K562 (cell line): ENCODE data around the gene ERBB4. TPM values are rescaled to one million over a fixed set of nuclear protein-coding genes. Genes with fewer than 3 reads are reported as not detected.

Experiments used
- ATAC-seq: fragments of 200-7000 bp; cut with Tn5 transposase; 3 replicates; pipeline ENCODE4 v1.9.1; 2020; ENCODE audit warnings: moderate library complexity
- BruUV-seq: library from RNA; stranded (reverse); fragments of 400-500 nt; replicated peaks from 2 replicates; lab custom pipeline; 2021; lab: Mats Ljungman, UMichigan
- CTCF ChIA-PET: fragments of 300-600 bp; formaldehyde crosslinking; extraction: SDS; loops from one replicate; lab custom pipeline; 2021; ENCODE audit warnings: low intra/inter-chr PET ratio; lab: Yijun Ruan, JAX
- POLR2A ChIA-PET: fragments of 300-600, 350-650 bp; sonication (Branson Sonifier 250); formaldehyde crosslinking; extraction: SDS; loops from one replicate; lab custom pipeline; 2021; ENCODE audit warnings: antibody characterized with exemption, inconsistent platforms; lab: Yijun Ruan, JAX
- DNase-seq, 4 experiments: peaks; one replicate each; pipeline versions ENCODE4 v3.0.0 to v3.0.0-alpha.2; 2011 to 2018; ENCODE audit warnings: low spot score in 3 of 4, mixed read lengths in 3 of 4; ENCODE audit errors: extremely low read depth in 1 of 4
- FAIRE-seq: peaks from 2 replicates; lab custom pipeline; 2011; peaks lifted over from hg19 to GRCh38; lab: Jason Lieb, UNC
- H2AFZ ChIP-seq: 2 replicates; pipeline ENCODE4 v1.6.0; 2011; ENCODE audit warnings: low read depth, low read length, control low read depth, inconsistent platforms
- H3K27ac ChIP-seq: fragments of 200-600 bp; 3 replicates; pipeline ENCODE4 v1.8.0; 2011; ENCODE audit warnings: low read depth, mild to moderate bottlenecking, control low read depth, inconsistent platforms, low read length, moderate library complexity, mixed read lengths; ENCODE audit errors: extremely low read depth
- H3K27me3 ChIP-seq, 2 experiments: fragments of 300-600 bp in 1 of 2; 2 replicates in 1 of 2; 3 replicates in 1 of 2; pipeline versions ENCODE4 v1.6.0 to v1.8.0; 2011; ENCODE audit warnings: inconsistent platforms in 2 of 2, low read length in 2 of 2, mild to moderate bottlenecking in 1 of 2, mixed read lengths in 1 of 2, moderate library complexity in 1 of 2; ENCODE audit not compliant: control insufficient read depth in 2 of 2, insufficient read depth in 2 of 2
- H3K36me3 ChIP-seq: fragments of 300-600 bp; 3 replicates; pipeline ENCODE4 v1.8.0; 2011; ENCODE audit warnings: mild to moderate bottlenecking, low read length, inconsistent platforms; ENCODE audit not compliant: control insufficient read depth, insufficient read depth
- H3K4me1 ChIP-seq, 2 experiments: fragments of 200-600 bp in 1 of 2; replicated peaks in 1 of 2; 2 replicates in 1 of 2; 3 replicates in 1 of 2; pipeline versions ENCODE4 v1.5.1 to v1.8.0; 2011; ENCODE audit warnings: inconsistent platforms in 2 of 2, low read length in 2 of 2, mild to moderate bottlenecking in 1 of 2, mixed read lengths in 1 of 2, moderate library complexity in 1 of 2; ENCODE audit not compliant: control insufficient read depth in 2 of 2, insufficient read depth in 2 of 2
- H3K4me2 ChIP-seq: 2 replicates; pipeline ENCODE4 v1.6.1; 2011; ENCODE audit warnings: low read length, control low read depth, inconsistent platforms, mixed read lengths; ENCODE audit not compliant: insufficient read depth
- H3K4me3 ChIP-seq: fragments of 200-600 bp; sonication (generic), shearing (Covaris generic); 2 replicates; pipeline ENCODE4 v1.5.1; 2016; ENCODE audit warnings: control low read depth, inconsistent platforms
- H3K79me2 ChIP-seq: fragments of 200-600 bp; 3 replicates; pipeline ENCODE4 v1.8.0; 2011; ENCODE audit warnings: low read length, inconsistent platforms; ENCODE audit not compliant: control insufficient read depth, insufficient read depth
- H3K9ac ChIP-seq, 2 experiments: 2 replicates each; pipeline versions ENCODE4 v1.6.0 to v1.6.1; 2011; ENCODE audit warnings: low read depth in 2 of 2, low read length in 2 of 2, control low read depth in 1 of 2, inconsistent platforms in 1 of 2, mild to moderate bottlenecking in 1 of 2, mixed read lengths in 1 of 2; ENCODE audit not compliant: insufficient read depth in 1 of 2
- H3K9me1 ChIP-seq: one replicate; pipeline ENCODE4 v1.6.0; 2011; ENCODE audit warnings: inconsistent platforms, mild to moderate bottlenecking, low read length, moderate library complexity; ENCODE audit not compliant: control insufficient read depth, insufficient read depth
- H3K9me3 ChIP-seq: replicated peaks from 2 replicates; pipeline ENCODE4 v1.5.1; 2011; ENCODE audit warnings: low read depth, low read length, inconsistent platforms; ENCODE audit not compliant: control insufficient read depth, insufficient read depth
- H4K20me1 ChIP-seq: replicated peaks from 2 replicates; pipeline ENCODE4 v1.6.1; 2011; ENCODE audit warnings: low read length, inconsistent platforms, mixed read lengths; ENCODE audit not compliant: control insufficient read depth, insufficient read depth
- CBFB ChIP-seq: sonication (generic); formaldehyde crosslinking; IDR thresholded peaks from 2 replicates; pipeline ENCODE4 v1.4.0; 2020; ENCODE audit warnings: mild to moderate bottlenecking, missing genetic modification reagents
- CHD2 ChIP-seq: IDR thresholded peaks from 2 replicates; pipeline ENCODE4 v1.6.1; 2011; ENCODE audit warnings: low read depth, low read length
- HDAC2 ChIP-seq: fragments of 450-650 bp; IDR thresholded peaks from 2 replicates; pipeline ENCODE4 v1.6.1; 2016; ENCODE audit warnings: mild to moderate bottlenecking
- HMGN3 ChIP-seq: IDR thresholded peaks from 2 replicates; pipeline ENCODE4 v1.6.1; 2011; ENCODE audit warnings: borderline replicate concordance, low read depth, mild to moderate bottlenecking, mixed read lengths, low read length; ENCODE audit not compliant: insufficient read length; ENCODE audit errors: extremely low read depth
- L3MBTL2 ChIP-seq: fragments of 450-650 bp; IDR thresholded peaks from 2 replicates; pipeline ENCODE4 v1.6.1; 2016; ENCODE audit warnings: mild to moderate bottlenecking, moderate library complexity
- MEF2A ChIP-seq: IDR thresholded peaks from 2 replicates; pipeline ENCODE4 v1.6.1; 2011; ENCODE audit warnings: low read depth, mild to moderate bottlenecking, low read length, moderate library complexity; ENCODE audit not compliant: control insufficient read depth
- PREB ChIP-seq: sonication (generic); formaldehyde crosslinking; IDR thresholded peaks from 2 replicates; pipeline ENCODE4 v1.8.1; 2023; ENCODE audit warnings: mild to moderate bottlenecking, missing genetic modification reagents
- PRMT5 ChIP-seq: sonication (generic); formaldehyde crosslinking; IDR thresholded peaks from 2 replicates; pipeline ENCODE4 v1.5.0; 2020; ENCODE audit warnings: missing genetic modification reagents
- ZBTB5 ChIP-seq: fragments of 450-650 bp; IDR thresholded peaks from 2 replicates; pipeline ENCODE4 v1.6.1; 2017; ENCODE audit warnings: antibody characterized with exemption
- ZNF134 ChIP-seq: fragments of 250-450 bp; sonication (Bioruptor Pico); conservative IDR thresholded peaks from 2 replicates; pipeline ENCODE4 v1.4.0; 2020
- ZNF174 ChIP-seq: fragments of 250-450 bp; sonication (Bioruptor Pico); IDR thresholded peaks from 2 replicates; pipeline ENCODE4 v1.4.0; 2020; ENCODE audit warnings: mild to moderate bottlenecking
- ZNF592 ChIP-seq: fragments of 450-650 bp; IDR thresholded peaks from 2 replicates; pipeline ENCODE4 v1.6.1; 2017; ENCODE audit warnings: antibody characterized with exemption, mild to moderate bottlenecking
- WGBS: fragments of 100-300 bp; shearing (Covaris generic); methylation state at CpG from one replicate; pipeline ENCODE4 v1.1.6; 2016; ENCODE audit warnings: low coverage, mixed read lengths; ENCODE audit not compliant: insufficient coverage; ENCODE audit errors: missing lambda C conversion rate; 5-methylcytosine and 5-hydroxymethylcytosine counted together
- in situ Hi-C: fragments of 300-500 bp; cut with MboI; formaldehyde crosslinking; loops from 4 replicates; pipeline ENCODE4 v1.15.0; 2018; ENCODE audit warnings: inconsistent platforms, mixed read lengths
- intact Hi-C: fragments of 100-400 bp; cut with micrococcal nuclease; formaldehyde crosslinking; loops from 2 replicates; pipeline ENCODE4 v1.14.2; 2022
- polyA plus RNA-seq, 8 experiments: library from polyadenylated mRNA; depleted of rRNA in 4 of 8; stranded (reverse) in 5 of 8; unstranded in 3 of 8; fragments of >200 nt; fragmentation: Nextera tagmentation in 2 of 8; fragmentation: Illumina TruSeq in 1 of 8; extraction: Ambion mirVana in 2 of 8; extraction: Trizol in 1 of 8; gene quantifications; 2 replicates each; pipeline versions ENCODE4 v1.2.1 to v1.2.3, GENCODE V29; 2011 to 2014; ENCODE audit warnings: inconsistent platforms in 1 of 8, missing spikeins in 1 of 8
- total RNA-seq, 7 experiments: library from RNA; depleted of rRNA in 6 of 7; stranded (reverse); fragments of >200 nt in 6 of 7; fragmentation: Illumina TruSeq in 2 of 7; extraction: Trizol in 2 of 7; gene quantifications; 2 replicates each; pipeline versions ENCODE4 v1.2.1 to v1.2.3, GENCODE V29; 2011 to 2021; ENCODE audit warnings: low replicate concordance in 1 of 7

ERBB4 gene
- total and polyA plus RNA-seq, 9 of the 15 experiments (the other 6 are each of a cell fraction or from before 2014, with no cell fraction given) = not detected

GRCh38 chr2:211367711-211368110, 1170.9 kb downstream of the ERBB4 start:
- CTCF ChIA-PET = no interaction called here
- intact Hi-C loops = no loop called here
- H3K27me3 ChIP-seq = no peaks in the 10 kb centered on the region
- FAIRE-seq (no peak), DNase-seq (no peak)
- no peak overlapping the region for H3K4me3 ChIP-seq
- in situ Hi-C loops = no loop called here
- no peak overlapping the region for H3K9ac ChIP-seq
- TF ChIP-seq CHD2 (no peak), ZNF134 (no peak), MEF2A (no peak), PREB (CRISPR knock-in tag) (no peak), HMGN3 (no peak), ZNF174 (no peak), PRMT5 (CRISPR knock-in tag) (no peak), HDAC2 (no peak), L3MBTL2 (no peak), ZBTB5 (no peak), ZNF592 (no peak), CBFB (CRISPR knock-in tag) (no peak)
- TF ChIP-seq, all 486 proteins: peak for 0
- BruUV-seq = no TSS peak
- H2AFZ ChIP-seq = no peak overlapping the region
- POLR2A ChIA-PET = no interaction called here
- H3K9me3 ChIP-seq = no peaks in the 10 kb centered on the region
- no peaks in the 10 kb centered on the region for H3K79me2 ChIP-seq
- no peak overlapping the region for H3K27ac ChIP-seq
- no peaks in the 10 kb centered on the region for H3K4me1 ChIP-seq
- ATAC-seq = no peak
- no peaks in the 10 kb centered on the region for H4K20me1 ChIP-seq
- WGBS = 0% methylated on average over 4 of the region's 4 CpGs
- H3K9me1 ChIP-seq = no peaks in the 10 kb centered on the region
- H3K4me2 ChIP-seq = no peak overlapping the region
- no peaks in the 10 kb centered on the region for H3K36me3 ChIP-seq
